Vagina (tissue), 2 donors: ENCODE data around the gene MAP3K3. TPM values are rescaled to one million over a fixed set of nuclear protein-coding genes. Genes with fewer than 3 reads are reported as not detected.

Experiments
- DNase-seq, 2 donors: peaks; one replicate each; pipeline ENCODE4 v3.0.0-alpha.2; 2017; ENCODE audit errors: extremely low spot score in 2 of 2
- H3K27ac ChIP-seq: fragments of 200-600 bp; sonication (generic); one replicate; pipeline ENCODE4 v1.5.1; 2019
- H3K27me3 ChIP-seq: fragments of 200-600 bp; sonication (generic); one replicate; pipeline ENCODE4 v1.5.1; 2019
- H3K36me3 ChIP-seq, 2 donors: fragments of 200-600 bp; sonication (generic); one replicate each; pipeline ENCODE4 v1.5.1; 2017 to 2019
- H3K4me1 ChIP-seq: fragments of 200-600 bp; sonication (generic); one replicate; pipeline ENCODE4 v1.5.1; 2019
- H3K4me3 ChIP-seq, 2 donors: fragments of 200-600 bp; sonication (generic); 1 replicate in 1 of 2; 2 replicates in 1 of 2; pipeline ENCODE4 v1.5.1; 2016 to 2019
- H3K9me3 ChIP-seq: fragments of 200-600 bp; sonication (generic); one replicate; pipeline ENCODE4 v1.5.1; 2019
- POLR2A ChIP-seq, 2 donors: fragments of 450-650 bp; IDR thresholded peaks; one replicate each; pipeline ENCODE4 v1.6.1; 2017; ENCODE audit warnings: antibody characterized with exemption in 2 of 2, mild to moderate bottlenecking in 2 of 2, moderate library complexity in 2 of 2
- POLR2AphosphoS5 ChIP-seq, 2 donors: sonication (generic); formaldehyde crosslinking; IDR thresholded peaks; one replicate each; pipeline ENCODE4 v1.9.0; 2017; ENCODE audit warnings: antibody characterized with exemption in 2 of 2, mild to moderate bottlenecking in 2 of 2, low read depth in 1 of 2; ENCODE audit not compliant: insufficient read depth in 1 of 2
- intact Hi-C: fragments of 100-400 bp; cut with DNase I; formaldehyde crosslinking; loops from one replicate; pipeline ENCODE4 v1.15.1; 2023
- total RNA-seq: library from RNA; depleted of rRNA; stranded (reverse); fragments of >200 nt; gene quantifications from one replicate; pipeline ENCODE4 v1.2.3, GENCODE V29; 2016
- TF ChIP-seq, protein P1 (sequence below), 3 experiments: fragments of 450-650 bp in 2 of 3; fragments of 200-600 bp in 1 of 3; sonication (generic) in 1 of 3; IDR thresholded peaks; one replicate each; pipeline ENCODE4 v1.5.1; 2017 to 2019; ENCODE audit warnings: antibody characterized with exemption in 3 of 3, mild to moderate bottlenecking in 2 of 3, moderate library complexity in 2 of 3

Gene MAP3K3
- total RNA-seq: 35.4 TPM

DNA sequence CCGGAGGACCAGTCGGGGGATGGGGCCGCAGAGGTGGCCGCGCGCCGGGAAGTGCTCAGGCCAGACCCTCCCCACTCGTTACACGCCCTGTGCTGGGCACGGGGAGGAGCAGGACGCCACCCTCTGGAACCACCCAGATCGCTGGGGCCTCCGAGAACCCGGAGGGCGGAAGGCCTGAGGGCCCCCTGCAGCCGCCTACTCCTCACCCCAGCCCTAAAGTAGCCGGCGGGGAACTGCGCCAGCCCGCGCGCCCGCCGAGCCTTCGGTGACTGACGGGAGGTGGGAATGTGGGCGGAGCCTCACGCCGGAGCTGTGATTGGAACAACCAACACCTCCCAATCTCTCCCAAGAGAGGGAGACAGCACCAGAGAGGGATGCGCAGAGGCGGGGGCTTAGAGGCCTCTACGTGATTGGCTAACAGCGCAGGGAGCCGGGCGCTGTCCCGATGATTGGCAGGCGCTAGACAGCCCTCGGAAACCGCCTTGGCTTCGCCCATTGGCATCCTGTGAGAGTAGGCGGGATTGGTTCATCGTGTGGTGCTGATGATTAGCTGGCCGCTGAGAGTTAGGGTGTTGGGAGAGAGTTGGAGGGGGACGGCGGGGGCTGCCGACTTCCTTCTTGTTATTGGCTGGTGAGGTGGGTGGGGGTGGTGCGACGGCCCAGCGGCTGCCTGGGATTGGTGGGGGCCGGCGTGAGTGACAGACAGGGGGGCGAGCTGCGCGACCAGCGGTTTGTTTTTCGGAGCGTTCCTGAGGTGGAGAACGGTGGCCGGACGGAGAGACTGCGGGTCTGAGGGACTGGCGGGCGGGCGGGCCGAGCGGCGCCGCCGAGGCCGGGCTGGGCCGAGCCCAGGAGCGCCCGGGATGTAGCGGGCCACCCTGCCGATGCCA is at the start of gene MAP3K3:
Gene MAP3K3 (plus strand): TSS at position 734 of the 890 bp plus-strand sequence. CDS start 343 bp downstream, outside the sequence.
- TF ChIP-seq POLR2A (IDR thresholded peaks at IDR 0.05) (peak in 1 of 2 donors; percentile 70), POLR2AphosphoS5 (IDR thresholded peaks at IDR 0.05; ENCODE audit: insufficient read depth in 1 of 2, low read depth in 1 of 2) (peak; percentile 90 to 93)
- TF ChIP-seq, protein P1, sequence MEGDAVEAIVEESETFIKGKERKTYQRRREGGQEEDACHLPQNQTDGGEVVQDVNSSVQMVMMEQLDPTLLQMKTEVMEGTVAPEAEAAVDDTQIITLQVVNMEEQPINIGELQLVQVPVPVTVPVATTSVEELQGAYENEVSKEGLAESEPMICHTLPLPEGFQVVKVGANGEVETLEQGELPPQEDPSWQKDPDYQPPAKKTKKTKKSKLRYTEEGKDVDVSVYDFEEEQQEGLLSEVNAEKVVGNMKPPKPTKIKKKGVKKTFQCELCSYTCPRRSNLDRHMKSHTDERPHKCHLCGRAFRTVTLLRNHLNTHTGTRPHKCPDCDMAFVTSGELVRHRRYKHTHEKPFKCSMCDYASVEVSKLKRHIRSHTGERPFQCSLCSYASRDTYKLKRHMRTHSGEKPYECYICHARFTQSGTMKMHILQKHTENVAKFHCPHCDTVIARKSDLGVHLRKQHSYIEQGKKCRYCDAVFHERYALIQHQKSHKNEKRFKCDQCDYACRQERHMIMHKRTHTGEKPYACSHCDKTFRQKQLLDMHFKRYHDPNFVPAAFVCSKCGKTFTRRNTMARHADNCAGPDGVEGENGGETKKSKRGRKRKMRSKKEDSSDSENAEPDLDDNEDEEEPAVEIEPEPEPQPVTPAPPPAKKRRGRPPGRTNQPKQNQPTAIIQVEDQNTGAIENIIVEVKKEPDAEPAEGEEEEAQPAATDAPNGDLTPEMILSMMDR (IDR thresholded peaks at IDR 0.05): peak in 2 of 3 experiments; percentile 6 to 15
- intact Hi-C loops: no loop called here
- Histone ChIP-seq H3K27me3 (no peaks in the 10 kb centered on the region), H3K36me3 (no peaks in the 10 kb centered on the region), H3K9me3 (no peaks in the 10 kb centered on the region), H3K4me1 (peaks cover 45% of the 10 kb centered on the region), H3K4me3 (peak within 1 kb of the TSS; percentile 65 to 73), H3K27ac (peak within 1 kb of the TSS; percentile 90)
- peak; percentile 99 to 100 for DNase-seq

DNA sequence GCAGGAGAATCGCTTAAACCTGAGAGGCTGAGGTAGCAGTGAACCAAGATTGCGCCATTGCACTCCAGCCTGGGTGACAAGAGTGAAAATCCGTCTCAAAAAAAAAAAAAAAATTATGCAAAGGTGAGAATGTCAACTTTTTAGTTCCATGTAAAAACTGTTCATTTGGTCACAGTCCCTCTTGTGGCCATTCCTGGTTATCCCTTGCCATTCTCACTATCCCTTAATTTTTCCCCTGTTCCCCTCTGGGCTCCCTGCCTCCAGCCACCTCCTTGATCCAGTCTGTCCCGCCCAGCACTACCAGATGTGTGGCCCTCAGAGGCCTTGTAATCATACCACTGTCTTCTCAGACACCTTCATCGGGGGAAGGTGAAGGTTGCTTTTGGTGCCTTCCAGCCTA is 48.6 kb upstream of the MAP3K3 start:
- no peak overlapping the region for H3K27ac ChIP-seq
- DNase-seq: no peak
- no peak overlapping the region for H3K4me3 ChIP-seq
- peaks cover 8% of the 10 kb centered on the region for H3K4me1 ChIP-seq
- no peaks in the 10 kb centered on the region for H3K27me3 ChIP-seq
- TF ChIP-seq, protein P1 (IDR thresholded peaks at IDR 0.05): no peak
- TF ChIP-seq POLR2AphosphoS5 (IDR thresholded peaks at IDR 0.05; ENCODE audit: insufficient read depth in 1 of 2, low read depth in 1 of 2) (no peak), POLR2A (IDR thresholded peaks at IDR 0.05) (no peak)
- intact Hi-C loops: loop anchor here (5.0 kb wide), 1 partner anchor 246 kb away; no protein-coding TSS in a partner anchor
- H3K9me3 ChIP-seq: no peaks in the 10 kb centered on the region
- no peaks in the 10 kb centered on the region for H3K36me3 ChIP-seq

DNA sequence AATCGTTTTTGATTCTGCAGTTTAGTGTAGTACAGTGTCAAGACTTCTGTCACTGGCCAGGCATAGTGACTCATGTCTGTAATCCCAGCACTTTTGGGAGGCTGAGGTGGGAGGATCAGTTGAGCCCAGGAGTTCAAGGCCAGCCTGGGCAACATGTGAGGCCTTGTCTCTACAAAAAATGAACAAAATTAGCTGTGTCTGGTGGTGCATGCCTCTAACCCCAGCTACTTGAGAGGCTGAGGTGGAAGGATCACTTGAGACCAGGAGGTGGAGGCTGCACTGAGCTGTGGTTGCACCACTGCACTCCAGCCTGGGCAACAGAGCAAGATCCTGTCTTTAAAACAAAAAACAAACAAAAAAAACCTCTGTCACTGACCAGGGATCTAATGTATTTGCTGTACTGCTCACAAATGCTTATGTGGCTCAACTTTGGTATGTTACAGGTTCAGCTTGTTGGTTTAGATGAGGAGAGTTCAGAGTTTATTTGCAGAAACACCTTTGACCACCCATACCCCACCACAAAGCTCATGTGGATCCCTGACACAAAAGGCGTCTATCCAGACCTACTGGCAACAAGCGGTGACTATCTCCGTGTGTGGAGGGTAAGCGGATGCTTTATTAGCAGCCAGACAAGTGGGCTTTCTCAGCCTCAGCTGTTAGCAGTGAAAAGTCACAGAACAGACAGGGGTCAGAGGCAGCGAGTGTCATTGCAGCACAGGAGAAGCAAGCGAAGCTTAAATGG is 44.0 kb upstream of the MAP3K3 start:
- Histone ChIP-seq H3K4me3 (no peak overlapping the region), H3K27ac (no peak overlapping the region), H3K36me3 (peaks cover 0 to 31% of the 10 kb centered on the region in 2 donors), H3K4me1 (peaks cover 8% of the 10 kb centered on the region), H3K27me3 (no peaks in the 10 kb centered on the region), H3K9me3 (no peaks in the 10 kb centered on the region)
- TF ChIP-seq, protein P1 (IDR thresholded peaks at IDR 0.05): no peak
- DNase-seq: no peak
- intact Hi-C loops: no loop called here

DNA sequence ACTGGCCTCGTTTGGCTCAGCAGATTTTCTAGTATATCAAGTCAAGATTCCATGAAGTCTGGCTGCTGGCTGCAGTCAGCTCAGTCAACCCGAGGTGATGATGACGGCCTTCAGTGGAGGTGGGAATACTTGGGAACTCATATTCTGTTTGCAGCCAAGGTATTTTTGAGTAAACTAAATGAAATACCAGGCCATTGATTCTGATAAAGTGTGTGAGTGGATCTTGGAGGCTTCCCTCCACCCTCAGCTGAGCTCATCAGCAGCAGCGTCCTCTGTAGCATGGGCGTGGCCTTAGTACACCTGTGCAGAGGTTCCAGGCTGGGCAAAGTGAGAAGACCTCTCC is 43.5 kb upstream of the MAP3K3 start:
- H3K27ac ChIP-seq: no peak overlapping the region

More for the DNA sequence above, 43.5 kb upstream of the MAP3K3 start:
- DNase-seq: no peak
- no peak overlapping the region for H3K4me3 ChIP-seq
- TF ChIP-seq POLR2A (IDR thresholded peaks at IDR 0.05): no peak
- TF ChIP-seq, protein P1 (IDR thresholded peaks at IDR 0.05): no peak
- no peak for TF ChIP-seq POLR2AphosphoS5 (IDR thresholded peaks at IDR 0.05; ENCODE audit: insufficient read depth in 1 of 2, low read depth in 1 of 2)
- H3K27me3 ChIP-seq: no peaks in the 10 kb centered on the region
- peaks cover 0 to 37% of the 10 kb centered on the region in 2 donors for H3K36me3 ChIP-seq
- H3K4me1 ChIP-seq: peaks cover 8% of the 10 kb centered on the region
- intact Hi-C loops: no loop called here
- no peaks in the 10 kb centered on the region for H3K9me3 ChIP-seq
